Smooth muscle cell (in vitro differentiated cells): Measurements from ENCODE around the gene FTO. TPM values are rescaled to one million over a fixed set of nuclear protein-coding genes. Genes with fewer than 3 reads are reported as not detected.

Experiments used
- DNase-seq: peaks from one replicate; lab custom pipeline; 2025; ENCODE audit not compliant: unreplicated experiment; lab: John Stamatoyannopoulos, UW
- H2AFZ ChIP-seq: fragments of 200-600 bp; sonication (generic); 2 replicates; pipeline ENCODE4 v1.6.0; 2016; ENCODE audit warnings: antibody characterized with exemption, low read depth, mild to moderate bottlenecking
- H3F3A ChIP-seq: fragments of 200-600 bp; sonication (generic); 2 replicates; pipeline ENCODE4 v1.6.0; 2017; ENCODE audit warnings: antibody characterized with exemption, low read depth
- H3K27ac ChIP-seq: fragments of 200-600 bp; sonication (generic); 2 replicates; pipeline ENCODE4 v1.5.1; 2016; ENCODE audit warnings: low read depth, mild to moderate bottlenecking
- H3K27me3 ChIP-seq: fragments of 200-600 bp; sonication (generic); 2 replicates; pipeline ENCODE4 v1.6.1; 2016; ENCODE audit warnings: low read depth, mild to moderate bottlenecking
- H3K36me3 ChIP-seq: fragments of 200-600 bp; sonication (generic); 2 replicates; pipeline ENCODE4 v1.5.1; 2016; ENCODE audit warnings: low read depth
- H3K4me1 ChIP-seq: fragments of 200-600 bp; sonication (generic); 2 replicates; pipeline ENCODE4 v1.5.1; 2016; ENCODE audit warnings: low read depth
- H3K4me2 ChIP-seq: fragments of 200-600 bp; sonication (generic); 2 replicates; pipeline ENCODE4 v1.6.0; 2016; ENCODE audit warnings: mild to moderate bottlenecking
- H3K4me3 ChIP-seq: fragments of 200-600 bp; sonication (generic); 2 replicates; pipeline ENCODE4 v1.5.1; 2016; ENCODE audit warnings: mild to moderate bottlenecking
- H3K79me2 ChIP-seq: fragments of 200-600 bp; sonication (generic); 2 replicates; pipeline ENCODE4 v1.6.0; 2016; ENCODE audit warnings: low read depth, mild to moderate bottlenecking
- H3K9ac ChIP-seq: fragments of 200-600 bp; sonication (generic); 2 replicates; pipeline ENCODE4 v1.6.0; 2016; ENCODE audit warnings: low read depth
- H3K9me3 ChIP-seq: fragments of 200-600 bp; sonication (generic); replicated peaks from 2 replicates; pipeline ENCODE4 v1.5.1; 2016; ENCODE audit warnings: low read depth
- H4K20me1 ChIP-seq: fragments of 200-600 bp; sonication (generic); 2 replicates; pipeline ENCODE4 v1.6.0; 2016; ENCODE audit warnings: low read depth
- WGBS: methylation state at CpG from one replicate; pipeline ENCODE4 v1.1.7; 2016; ENCODE audit warnings: low lambda C conversion rate; 5-methylcytosine and 5-hydroxymethylcytosine counted together
- polyA plus RNA-seq: library from polyadenylated mRNA; unstranded; fragments of >200 nt; fragmentation: Nextera tagmentation; extraction: Ambion mirVana; gene quantifications from 2 replicates; pipeline ENCODE4 v1.2.1, GENCODE V29; 2016
- total RNA-seq: library from RNA; depleted of rRNA; stranded (reverse); fragments of >200 nt; gene quantifications from 2 replicates; pipeline ENCODE4 v1.2.3, GENCODE V29; 2014
- TF ChIP-seq, protein P1 (sequence below): fragments of 200-600 bp; sonication (generic); IDR thresholded peaks from 2 replicates; pipeline ENCODE4 v1.5.1; 2017; ENCODE audit warnings: borderline replicate concordance, mild to moderate bottlenecking, antibody characterized with exemption; ENCODE audit not compliant: insufficient read depth, poor library complexity, severe bottlenecking

FTO gene
- total and polyA plus RNA-seq, 2 experiments from 2014 or later = 81.1 to 89.9 TPM

DNA sequence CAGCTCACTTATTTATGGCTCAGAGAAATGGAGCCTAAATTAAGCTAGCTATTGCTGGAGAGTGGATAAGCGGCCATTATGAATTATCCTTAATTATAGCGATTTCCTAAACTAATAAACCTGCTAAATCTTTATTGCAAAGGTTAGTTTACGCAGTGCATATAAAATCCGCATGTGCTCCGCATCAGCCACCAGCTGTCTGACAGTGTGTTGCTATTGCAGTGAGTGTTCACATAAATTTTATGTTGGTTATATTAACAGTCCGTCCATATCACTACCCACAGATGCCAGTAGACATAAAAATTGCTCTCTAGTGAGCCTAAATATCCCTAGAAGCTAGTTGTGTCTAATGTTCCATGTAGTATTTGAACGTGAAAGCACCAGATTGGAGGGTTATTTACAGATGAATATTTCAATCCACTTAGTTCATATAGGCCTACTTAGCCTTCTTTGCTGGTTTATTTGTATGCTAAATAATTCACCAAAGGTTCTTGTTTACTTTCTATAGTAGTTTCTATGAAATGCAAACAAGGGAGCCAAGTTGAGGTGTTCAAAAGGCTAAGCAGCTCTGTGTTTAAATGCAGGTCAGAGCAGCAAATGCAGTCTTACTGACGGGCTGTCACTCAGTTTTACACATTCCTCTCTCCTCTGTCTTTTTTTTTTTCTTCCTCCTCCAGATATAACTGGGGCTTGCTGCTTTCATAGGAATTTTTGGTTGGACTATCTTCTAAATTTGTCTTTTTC, 363.5 kb downstream of the FTO start:
- Histone ChIP-seq H3K4me1 (no peaks in the 10 kb centered on the region), H3K27me3 (no peaks in the 10 kb centered on the region), H4K20me1 (no peaks in the 10 kb centered on the region), H3K27ac (no peak overlapping the region), H3K9ac (no peak overlapping the region), H3K4me2 (no peak overlapping the region), H3K79me2 (no peaks in the 10 kb centered on the region), H3K36me3 (no peaks in the 10 kb centered on the region), H3K9me3 (no peaks in the 10 kb centered on the region), H3K4me3 (no peak overlapping the region), H2AFZ (no peak overlapping the region), H3F3A (no peaks in the 10 kb centered on the region)
- WGBS = 88% methylated on average over 8 of the region's 8 CpGs
- TF ChIP-seq, protein P1, sequence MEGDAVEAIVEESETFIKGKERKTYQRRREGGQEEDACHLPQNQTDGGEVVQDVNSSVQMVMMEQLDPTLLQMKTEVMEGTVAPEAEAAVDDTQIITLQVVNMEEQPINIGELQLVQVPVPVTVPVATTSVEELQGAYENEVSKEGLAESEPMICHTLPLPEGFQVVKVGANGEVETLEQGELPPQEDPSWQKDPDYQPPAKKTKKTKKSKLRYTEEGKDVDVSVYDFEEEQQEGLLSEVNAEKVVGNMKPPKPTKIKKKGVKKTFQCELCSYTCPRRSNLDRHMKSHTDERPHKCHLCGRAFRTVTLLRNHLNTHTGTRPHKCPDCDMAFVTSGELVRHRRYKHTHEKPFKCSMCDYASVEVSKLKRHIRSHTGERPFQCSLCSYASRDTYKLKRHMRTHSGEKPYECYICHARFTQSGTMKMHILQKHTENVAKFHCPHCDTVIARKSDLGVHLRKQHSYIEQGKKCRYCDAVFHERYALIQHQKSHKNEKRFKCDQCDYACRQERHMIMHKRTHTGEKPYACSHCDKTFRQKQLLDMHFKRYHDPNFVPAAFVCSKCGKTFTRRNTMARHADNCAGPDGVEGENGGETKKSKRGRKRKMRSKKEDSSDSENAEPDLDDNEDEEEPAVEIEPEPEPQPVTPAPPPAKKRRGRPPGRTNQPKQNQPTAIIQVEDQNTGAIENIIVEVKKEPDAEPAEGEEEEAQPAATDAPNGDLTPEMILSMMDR = no peak
- DNase-seq = no peak

DNA sequence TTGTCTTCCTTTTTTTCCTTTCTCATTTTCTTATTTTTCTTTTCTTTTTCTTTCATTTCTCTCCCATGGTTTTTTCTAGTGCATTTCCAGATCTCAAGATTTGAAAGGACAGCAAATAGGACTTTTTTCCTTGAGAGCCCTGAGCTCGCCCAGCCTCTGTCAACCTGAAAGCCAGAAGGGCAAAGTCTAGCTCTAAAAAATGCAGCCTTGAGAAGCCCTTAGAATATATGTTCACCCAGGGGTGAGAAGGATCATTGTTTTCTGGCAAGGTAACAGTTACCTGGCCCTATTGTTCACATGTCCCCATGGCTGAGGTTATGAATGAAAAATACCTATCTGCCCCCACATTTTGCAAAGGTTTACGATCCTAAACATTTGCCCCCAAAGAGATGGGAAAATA, 364.3 kb downstream of the FTO start:
- TF ChIP-seq, protein P1 = no peak
- no peak overlapping the region for H3K4me2 ChIP-seq

DNA sequence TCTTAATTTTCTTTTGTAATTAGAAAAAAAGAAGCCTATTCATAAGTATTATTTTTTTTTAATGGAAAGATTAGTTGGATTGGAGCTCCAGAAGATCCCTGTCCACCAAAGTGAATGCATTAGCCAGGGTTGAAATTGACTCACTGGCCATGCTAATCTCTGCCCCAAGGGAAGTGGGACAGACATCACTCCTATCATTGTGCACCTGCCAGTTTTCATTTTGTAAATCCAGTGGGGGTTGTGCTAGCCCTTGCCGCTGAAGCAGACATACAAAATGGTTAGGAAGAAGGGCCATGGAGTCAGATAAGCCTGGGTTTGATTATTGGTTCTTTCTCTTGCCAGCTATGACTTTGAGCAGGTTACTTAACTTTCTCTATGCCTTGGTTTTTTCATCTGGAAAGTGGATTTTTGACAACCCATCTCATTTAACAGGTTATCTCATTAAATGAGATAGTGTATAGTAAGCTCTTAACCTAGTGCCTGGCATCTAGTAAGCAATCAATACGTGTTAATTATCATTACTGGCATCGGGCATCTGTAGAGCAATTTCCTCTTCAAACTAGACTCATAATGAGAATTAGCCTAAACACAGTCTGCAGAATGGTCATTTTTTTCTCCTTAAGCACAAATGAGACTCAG, 365.8 kb downstream of the FTO start:
- no peaks in the 10 kb centered on the region for H3K36me3 ChIP-seq
- WGBS = 97% methylated on average over 3 of the region's 3 CpGs
- TF ChIP-seq, protein P1 = no peak

More for the DNA sequence above, 364.3 kb downstream of the FTO start:
- Histone ChIP-seq H3K9ac (no peak overlapping the region), H3K4me3 (no peak overlapping the region), H3F3A (no peaks in the 10 kb centered on the region), H3K4me1 (no peaks in the 10 kb centered on the region), H3K36me3 (no peaks in the 10 kb centered on the region), H3K27me3 (no peaks in the 10 kb centered on the region), H3K9me3 (no peaks in the 10 kb centered on the region), H3K79me2 (no peaks in the 10 kb centered on the region), H2AFZ (no peak overlapping the region), H3K27ac (no peak overlapping the region), H4K20me1 (no peaks in the 10 kb centered on the region)
- DNase-seq = no peak
- 93% methylated on average over 2 of the region's 2 CpGs for WGBS

More for the DNA sequence above, 365.8 kb downstream of the FTO start:
- no peak for DNase-seq
- Histone ChIP-seq H3K27ac (no peak overlapping the region), H3K9me3 (no peaks in the 10 kb centered on the region), H2AFZ (no peak overlapping the region), H3K9ac (no peak overlapping the region), H3K4me3 (no peak overlapping the region), H3K4me1 (no peaks in the 10 kb centered on the region), H3K4me2 (no peak overlapping the region), H3F3A (no peaks in the 10 kb centered on the region), H3K79me2 (no peaks in the 10 kb centered on the region), H3K27me3 (no peaks in the 10 kb centered on the region), H4K20me1 (no peaks in the 10 kb centered on the region)
